Measurements from ENCODE around the gene CMTR1.

- TF ChIP-seq, protein P1, sequence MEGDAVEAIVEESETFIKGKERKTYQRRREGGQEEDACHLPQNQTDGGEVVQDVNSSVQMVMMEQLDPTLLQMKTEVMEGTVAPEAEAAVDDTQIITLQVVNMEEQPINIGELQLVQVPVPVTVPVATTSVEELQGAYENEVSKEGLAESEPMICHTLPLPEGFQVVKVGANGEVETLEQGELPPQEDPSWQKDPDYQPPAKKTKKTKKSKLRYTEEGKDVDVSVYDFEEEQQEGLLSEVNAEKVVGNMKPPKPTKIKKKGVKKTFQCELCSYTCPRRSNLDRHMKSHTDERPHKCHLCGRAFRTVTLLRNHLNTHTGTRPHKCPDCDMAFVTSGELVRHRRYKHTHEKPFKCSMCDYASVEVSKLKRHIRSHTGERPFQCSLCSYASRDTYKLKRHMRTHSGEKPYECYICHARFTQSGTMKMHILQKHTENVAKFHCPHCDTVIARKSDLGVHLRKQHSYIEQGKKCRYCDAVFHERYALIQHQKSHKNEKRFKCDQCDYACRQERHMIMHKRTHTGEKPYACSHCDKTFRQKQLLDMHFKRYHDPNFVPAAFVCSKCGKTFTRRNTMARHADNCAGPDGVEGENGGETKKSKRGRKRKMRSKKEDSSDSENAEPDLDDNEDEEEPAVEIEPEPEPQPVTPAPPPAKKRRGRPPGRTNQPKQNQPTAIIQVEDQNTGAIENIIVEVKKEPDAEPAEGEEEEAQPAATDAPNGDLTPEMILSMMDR (conservative IDR thresholded peaks at IDR 0.05; ENCODE audit: low read depth, low read length): no peak
- no peak for TF ChIP-seq EZH2 (IDR thresholded peaks at IDR 0.05; ENCODE audit: borderline replicate concordance, low read depth, low read length, poor library complexity, severe bottlenecking)
Measured at GRCh38 chr6:37484786-37485170, 51.8 kb downstream of the CMTR1 start.

All from A673 (cell line).